HG02943 (cell line): ENCODE data around the gene NRP1.
"Not testable (repeated sequence)": the region's sequence is repeated elsewhere in the genome, so short reads cannot be mapped to it uniquely, and the experiment has no call there.

Experiments
- ATAC-seq: cut with Tn5 transposase; IDR thresholded peaks from one replicate; pipeline ENCODE4 v1.9.1; 2021; ENCODE audit warnings: mild to moderate bottlenecking, low read depth, moderate library complexity; ENCODE audit not compliant: unreplicated experiment

NRP1 gene

GRCh38 chr10:33334153-33334804 lies at the start of gene NRP1:
TSS of gene NRP1 (minus strand) at chr10:33334667. CDS start at chr10:33334382, 285 bp downstream.
- no peak for ATAC-seq

GRCh38 chr10:33384201-33384600 lies 49.7 kb upstream of the NRP1 start:
- ATAC-seq = not testable (repeated sequence)

- no peak for ATAC-seq
Observed at GRCh38 chr10:33382921-33383713, 48.6 kb upstream of the NRP1 start.

- no peak for ATAC-seq
Observed at GRCh38 chr10:33382216-33382600, 47.7 kb upstream of the NRP1 start.

DNA sequence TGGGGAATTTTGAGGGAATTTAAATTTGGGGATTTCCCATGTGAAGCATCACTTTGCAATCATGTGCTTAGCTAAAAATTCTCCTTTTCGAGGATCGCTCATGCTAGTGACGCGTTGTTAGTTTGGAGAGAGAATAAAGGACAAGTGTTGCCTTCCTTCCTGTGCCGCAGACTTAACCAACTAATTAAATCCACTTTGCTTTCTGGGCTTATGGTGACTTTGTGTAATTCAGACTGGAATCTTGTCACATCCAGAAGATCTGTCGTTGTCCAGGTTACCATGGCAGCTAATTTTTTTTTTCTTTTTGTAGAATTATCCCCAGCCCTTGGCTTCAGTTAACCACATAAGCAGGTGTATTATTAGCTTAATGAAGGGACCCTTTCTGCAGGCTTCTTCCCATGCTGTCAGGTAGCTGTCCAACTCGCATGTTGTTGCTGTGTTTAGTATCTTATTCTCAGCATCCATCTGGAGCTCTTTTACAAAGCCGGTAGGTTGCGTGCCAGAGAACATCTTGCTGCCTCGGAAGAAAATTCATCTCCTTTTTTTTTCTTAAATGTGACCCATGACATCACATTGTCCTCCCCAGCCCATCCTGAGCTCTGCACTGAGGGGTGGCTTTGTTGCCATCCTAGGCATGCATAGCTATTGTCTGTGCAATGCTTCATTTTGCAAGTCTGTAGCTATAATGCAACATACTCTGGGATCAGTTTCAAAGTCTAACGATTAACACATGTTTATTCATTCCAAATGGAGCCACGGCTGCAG lies 47.2 kb upstream of the NRP1 start:
- no peak for ATAC-seq

GRCh38 chr10:33377658-33378025 lies 43.2 kb upstream of the NRP1 start:
- ATAC-seq = no peak

- ATAC-seq = no peak
Observed at GRCh38 chr10:33376976-33377657, 42.6 kb upstream of the NRP1 start.

- no peak for ATAC-seq
Observed at GRCh38 chr10:33376476-33376875, 42.0 kb upstream of the NRP1 start.

- no peak for ATAC-seq
Observed at GRCh38 chr10:33373263-33373662, 38.8 kb upstream of the NRP1 start.

GRCh38 chr10:33371234-33371633 lies 36.8 kb upstream of the NRP1 start:
- no peak for ATAC-seq

GRCh38 chr10:33370434-33370930 lies 36.0 kb upstream of the NRP1 start:
- ATAC-seq = no peak

DNA sequence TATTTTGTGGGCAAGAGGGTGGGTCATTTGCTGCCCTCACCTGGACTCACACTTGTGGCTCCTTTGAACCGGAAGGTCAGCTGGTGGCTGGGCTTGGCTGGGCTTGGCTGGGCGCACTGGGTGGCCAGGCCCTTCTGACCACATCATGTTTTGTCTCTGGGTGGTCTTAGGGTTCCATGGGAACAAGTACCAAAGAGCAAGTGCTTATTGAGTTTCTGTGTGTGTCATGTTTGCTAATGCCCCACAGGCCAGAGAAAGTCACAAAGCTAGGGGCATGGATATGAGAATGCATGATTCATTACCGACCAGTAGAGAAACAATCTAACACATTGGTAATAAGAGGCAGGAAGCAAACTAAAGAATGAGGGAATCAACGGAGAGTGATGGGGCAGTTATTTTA lies 33.6 kb upstream of the NRP1 start:
- no peak for ATAC-seq

- ATAC-seq = no peak
Observed at GRCh38 chr10:33365871-33366411, 31.5 kb upstream of the NRP1 start.

GRCh38 chr10:33365301-33365700 lies 30.8 kb upstream of the NRP1 start:
- no peak for ATAC-seq

GRCh38 chr10:33363106-33363505 lies 28.6 kb upstream of the NRP1 start:
- no peak for ATAC-seq

DNA sequence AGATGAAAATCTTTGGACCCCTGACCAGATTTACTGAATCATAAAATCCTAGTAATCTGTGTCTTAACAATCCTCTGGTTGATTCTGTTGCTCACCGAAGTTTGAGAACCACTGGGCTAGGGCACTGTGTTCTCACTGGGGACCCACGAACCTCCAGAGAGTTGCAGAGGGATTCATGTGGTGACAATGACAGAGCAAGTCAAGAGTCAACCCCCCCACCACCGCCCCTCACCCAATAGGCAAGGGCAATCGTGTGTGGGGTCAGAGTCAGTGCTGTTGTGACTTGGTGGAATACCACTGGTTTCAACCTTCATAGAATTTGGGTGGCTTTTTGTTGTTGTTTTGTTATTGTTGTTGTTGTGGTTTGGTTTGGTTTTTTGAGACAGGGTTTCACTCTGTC lies 23.5 kb upstream of the NRP1 start:
- no peak for ATAC-seq

DNA sequence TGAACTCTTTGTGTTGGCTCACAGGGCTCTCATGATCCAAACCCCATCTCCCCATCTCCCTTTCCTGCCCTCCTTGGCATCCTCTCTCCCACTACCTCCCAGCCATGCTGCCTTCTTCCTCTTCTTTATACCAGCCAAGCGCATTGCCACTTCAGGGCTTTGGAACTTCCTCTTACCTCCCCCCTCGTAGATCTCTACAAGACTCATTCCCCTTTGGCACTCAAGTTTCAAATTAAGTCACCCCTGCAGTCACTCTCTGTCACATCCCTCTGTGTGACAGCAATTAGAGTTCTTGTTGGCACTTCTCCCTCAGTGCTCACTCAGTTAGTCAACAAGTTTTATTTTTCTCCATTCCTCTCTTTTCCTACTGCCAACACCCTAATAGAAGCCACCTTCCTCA lies 20.8 kb upstream of the NRP1 start:
- ATAC-seq = no peak

- ATAC-seq = no peak
Observed at GRCh38 chr10:33353853-33354252, 19.4 kb upstream of the NRP1 start.

- ATAC-seq = no peak
Observed at GRCh38 chr10:33353334-33353733, 18.9 kb upstream of the NRP1 start.

GRCh38 chr10:33352615-33353014 lies 18.1 kb upstream of the NRP1 start:
- no peak for ATAC-seq
